GM12878 (cell line): ENCODE results near the gene LRRC27. TPM values are rescaled to one million over a fixed set of nuclear protein-coding genes. Genes with fewer than 3 reads are reported as not detected.

Source experiments
- ATAC-seq: fragments of 200-7000 bp; cut with Tn5 transposase; 3 replicates; pipeline ENCODE4 v1.9.1; 2020; ENCODE audit warnings: mild to moderate bottlenecking, moderate library complexity
- BruUV-seq: library from RNA; stranded (reverse); fragments of 400-500 nt; replicated peaks from 2 replicates; lab custom pipeline; 2021; lab: Mats Ljungman, UMichigan
- CTCF ChIA-PET: fragments of 300-600 bp; sonication (Branson Sonifier 250); formaldehyde crosslinking; extraction: SDS; loops from one replicate; lab custom pipeline; 2021; ENCODE audit warnings: inconsistent platforms; lab: Yijun Ruan, JAX
- POLR2A ChIA-PET: fragments of 350-600 bp; formaldehyde crosslinking; extraction: SDS; loops from one replicate; lab custom pipeline; 2021; ENCODE audit warnings: inconsistent platforms; lab: Charles Lee
- RAD21 ChIA-PET: fragments of 300-600 bp; sonication (Branson Sonifier 250); formaldehyde crosslinking; loops from one replicate; lab custom pipeline; 2023; ENCODE audit warnings: antibody characterized with exemption; ENCODE audit not compliant: unreplicated experiment; lab: Charles Lee
- SMC1A ChIA-PET: fragments of 300-600 bp; sonication (Branson Sonifier 250); formaldehyde crosslinking; loops from one replicate; lab custom pipeline; 2023; ENCODE audit not compliant: unreplicated experiment, uncharacterized antibody; lab: Charles Lee
- DNase-seq: peaks from one replicate; pipeline ENCODE4 v3.0.0-alpha.2; 2011; ENCODE audit warnings: low read depth, low spot score
- FAIRE-seq: peaks from 3 replicates; lab custom pipeline; 2011; peaks lifted over from hg19 to GRCh38; lab: Jason Lieb, UNC
- H2AFZ ChIP-seq: 2 replicates; pipeline ENCODE4 v1.6.0; 2011; ENCODE audit warnings: low read depth, low read length, control low read depth; ENCODE audit not compliant: control insufficient read depth
- H3K27ac ChIP-seq: 2 replicates; pipeline ENCODE4 v1.5.1; 2011; ENCODE audit warnings: control low read depth; ENCODE audit not compliant: control insufficient read depth, insufficient read depth
- H3K27me3 ChIP-seq, 2 experiments: replicated peaks in 1 of 2; 2 replicates each; pipeline versions ENCODE4 v1.6.0 to v1.6.1; 2011; ENCODE audit warnings: low read length in 1 of 2; ENCODE audit not compliant: control insufficient read depth in 2 of 2, insufficient read depth in 2 of 2
- H3K36me3 ChIP-seq, 2 experiments: 2 replicates each; pipeline ENCODE4 v1.5.1; 2011; ENCODE audit warnings: low read length in 1 of 2; ENCODE audit not compliant: control insufficient read depth in 2 of 2, insufficient read depth in 2 of 2
- H3K4me1 ChIP-seq: 2 replicates; pipeline ENCODE4 v1.6.1; 2011; ENCODE audit warnings: mild to moderate bottlenecking, low read length, moderate library complexity, mixed read lengths; ENCODE audit not compliant: control insufficient read depth, insufficient read depth
- H3K4me2 ChIP-seq: 2 replicates; pipeline ENCODE4 v1.6.0; 2011; ENCODE audit warnings: control low read depth; ENCODE audit not compliant: control insufficient read depth, insufficient read depth
- H3K4me3 ChIP-seq: fragments of 200-600 bp; sonication (generic); 2 replicates; pipeline ENCODE4 v1.5.1; 2016
- H3K79me2 ChIP-seq: 2 replicates; pipeline ENCODE4 v1.6.0; 2011; ENCODE audit warnings: low read length; ENCODE audit not compliant: control insufficient read depth, insufficient read depth
- H3K9ac ChIP-seq: 2 replicates; pipeline ENCODE4 v1.8.0; 2011; ENCODE audit warnings: low read length, control low read depth, mixed read lengths; ENCODE audit not compliant: control insufficient read depth, insufficient read depth
- H3K9me3 ChIP-seq: replicated peaks from 3 replicates; pipeline ENCODE4 v1.5.1; 2011; ENCODE audit warnings: mild to moderate bottlenecking, low read length; ENCODE audit not compliant: control insufficient read depth, insufficient read depth
- H4K20me1 ChIP-seq: 2 replicates; pipeline ENCODE4 v1.6.0; 2011; ENCODE audit not compliant: control insufficient read depth, insufficient read depth
- ASH2L ChIP-seq: fragments of 300-600, 200-600 bp; sonication (generic); IDR thresholded peaks from 2 replicates; pipeline ENCODE4 v1.6.1; 2017; ENCODE audit warnings: low read depth, mild to moderate bottlenecking, borderline replicate concordance
- CBX5 ChIP-seq: sonication (generic); IDR thresholded peaks from 2 replicates; pipeline ENCODE4 v1.6.1; 2016; ENCODE audit warnings: low read depth, moderate library complexity, mild to moderate bottlenecking, inconsistent platforms
- CHD1 ChIP-seq: IDR thresholded peaks from 2 replicates; pipeline ENCODE4 v1.6.1; 2012; ENCODE audit warnings: low read depth, low read length, improper control_type of control experiment
- CHD2 ChIP-seq: IDR thresholded peaks from 2 replicates; pipeline ENCODE4 v1.6.1; 2011; ENCODE audit warnings: low read depth, low read length, improper control_type of control experiment, borderline replicate concordance
- ELK1 ChIP-seq: IDR thresholded peaks from 2 replicates; pipeline ENCODE4 v1.6.1; 2012; ENCODE audit warnings: low read depth, low read length, improper control_type of control experiment
- NFYB ChIP-seq: IDR thresholded peaks from 2 replicates; pipeline ENCODE4 v1.6.1; 2011; ENCODE audit warnings: low read depth, mild to moderate bottlenecking, low read length, improper control_type of control experiment, moderate library complexity; ENCODE audit not compliant: insufficient read depth
- POU2F2 ChIP-seq: IDR thresholded peaks from 3 replicates; pipeline ENCODE4 v1.6.1; 2011; ENCODE audit warnings: low read depth, mild to moderate bottlenecking, low read length, borderline replicate concordance
- STAT1 ChIP-seq: fragments of 450-650 bp; conservative IDR thresholded peaks from 2 replicates; pipeline ENCODE4 v1.6.1; 2014; ENCODE audit warnings: antibody characterized with exemption, mild to moderate bottlenecking
- STAT3 ChIP-seq: IDR thresholded peaks from 2 replicates; pipeline ENCODE4 v1.6.1; 2011; ENCODE audit warnings: low read depth, low read length, improper control_type of control experiment
- ZNF622 ChIP-seq: fragments of 450-650 bp; IDR thresholded peaks from 2 replicates; pipeline ENCODE4 v1.6.1; 2017; ENCODE audit warnings: mild to moderate bottlenecking, inconsistent platforms
- ZZZ3 ChIP-seq: IDR thresholded peaks from 2 replicates; pipeline ENCODE4 v1.6.1; 2011; ENCODE audit warnings: low read depth; ENCODE audit not compliant: control insufficient read depth, insufficient read length
- WGBS: methylation state at CpG from one replicate; pipeline ENCODE4 v1.1.6; 2016; ENCODE audit warnings: low lambda C conversion rate; ENCODE audit not compliant: insufficient replicate concordance, insufficient coverage; ENCODE audit errors: missing lambda C conversion rate; 5-methylcytosine and 5-hydroxymethylcytosine counted together
- in situ Hi-C: fragments of 300-500 bp; cut with MboI; formaldehyde crosslinking; loops from 9 replicates; pipeline ENCODE4 v1.14.3; 2018; ENCODE audit warnings: mixed read lengths
- intact Hi-C: fragments of 100-400 bp; cut with micrococcal nuclease; formaldehyde crosslinking; loops from one replicate; pipeline ENCODE4 v1.14.2; 2022; ENCODE audit not compliant: unreplicated experiment
- polyA plus RNA-seq, 11 experiments: library from polyadenylated mRNA; depleted of rRNA in 4 of 11; unstranded in 6 of 11; stranded (reverse) in 5 of 11; fragments of >200 nt; fragmentation: Nextera tagmentation in 4 of 11; fragmentation: Illumina TruSeq in 1 of 11; extraction: Ambion mirVana in 4 of 11; extraction: Trizol in 1 of 11; gene quantifications; 1 replicate in 1 of 11; 2 replicates in 10 of 11; pipeline versions ENCODE4 v1.2.1 to v1.2.3, GENCODE V29; 2011 to 2016; ENCODE audit warnings: inconsistent platforms in 2 of 11, missing spikeins in 2 of 11, low read depth in 1 of 11
- total RNA-seq, 4 experiments: library from RNA; depleted of rRNA in 3 of 4; stranded (reverse); fragments of >200 nt in 3 of 4; fragmentation: Illumina TruSeq in 1 of 4; extraction: Trizol in 1 of 4; gene quantifications; 2 replicates each; pipeline versions ENCODE4 v1.2.1 to v1.2.3, GENCODE V29; 2013 to 2021

LRRC27 gene
- total and polyA plus RNA-seq, 10 of the 15 experiments (the other 5 are each of a cell fraction or from before 2014, with no cell fraction given), result 0.48 to 6.9 (median 4.7) TPM

- no peak overlapping the region for H3K27ac ChIP-seq
- no peak for DNase-seq
- no peak overlapping the region for H2AFZ ChIP-seq
- H3K4me1 ChIP-seq, result no peaks in the 10 kb centered on the region
- FAIRE-seq, result no peak
- POLR2A ChIA-PET, result no interaction called here
- no TSS peak for BruUV-seq
- RAD21 ChIA-PET, result no interaction called here
- intact Hi-C loops (no loop called here), in situ Hi-C loops (no loop called here)
- SMC1A ChIA-PET, result no interaction called here
- H3K79me2 ChIP-seq, result no peaks in the 10 kb centered on the region
- 55% methylated on average over 9 of the region's 14 CpGs for WGBS
- H4K20me1 ChIP-seq, result no peaks in the 10 kb centered on the region
- no peak for ATAC-seq
- H3K4me3 ChIP-seq, result no peak overlapping the region
- H3K27me3 ChIP-seq, result no peaks in the 10 kb centered on the region
- no peaks in the 10 kb centered on the region for H3K36me3 ChIP-seq
- no peak overlapping the region for H3K9ac ChIP-seq
- no peak overlapping the region for H3K4me2 ChIP-seq
- CTCF ChIA-PET, result no interaction called here
- no peaks in the 10 kb centered on the region; the same call in 2 of the 3 replicates for H3K9me3 ChIP-seq
- no peak for TF ChIP-seq ZZZ3
- no peak for TF ChIP-seq ZNF622
- no peak for TF ChIP-seq POU2F2
- TF ChIP-seq STAT1, result no peak
- no peak for TF ChIP-seq CHD1
- TF ChIP-seq CHD2, result no peak
- TF ChIP-seq NFYB, result no peak
- TF ChIP-seq CBX5, result no peak
- TF ChIP-seq ASH2L, result no peak
- no peak for TF ChIP-seq ELK1
- no peak for TF ChIP-seq STAT3
- TF ChIP-seq, all 136 proteins: peak for 0
These were observed 32.6 kb downstream of the LRRC27 start for GRCh38 chr10:132364594-132364970.
